GM18517 (cell line): ENCODE measurements around the gene UBE2H.
A peak's percentile ranks its signal among the peaks of the same experiment; 100 is the strongest.
"Not testable (repeated sequence)": the region's sequence is repeated elsewhere in the genome, so short reads cannot be mapped to it uniquely, and the experiment has no call there.

ENCODE experiments used
- ATAC-seq: cut with Tn5 transposase; IDR thresholded peaks from one replicate; pipeline ENCODE4 v1.9.1; 2021; ENCODE audit warnings: mild to moderate bottlenecking, moderate library complexity; ENCODE audit not compliant: unreplicated experiment

UBE2H gene

DNA sequence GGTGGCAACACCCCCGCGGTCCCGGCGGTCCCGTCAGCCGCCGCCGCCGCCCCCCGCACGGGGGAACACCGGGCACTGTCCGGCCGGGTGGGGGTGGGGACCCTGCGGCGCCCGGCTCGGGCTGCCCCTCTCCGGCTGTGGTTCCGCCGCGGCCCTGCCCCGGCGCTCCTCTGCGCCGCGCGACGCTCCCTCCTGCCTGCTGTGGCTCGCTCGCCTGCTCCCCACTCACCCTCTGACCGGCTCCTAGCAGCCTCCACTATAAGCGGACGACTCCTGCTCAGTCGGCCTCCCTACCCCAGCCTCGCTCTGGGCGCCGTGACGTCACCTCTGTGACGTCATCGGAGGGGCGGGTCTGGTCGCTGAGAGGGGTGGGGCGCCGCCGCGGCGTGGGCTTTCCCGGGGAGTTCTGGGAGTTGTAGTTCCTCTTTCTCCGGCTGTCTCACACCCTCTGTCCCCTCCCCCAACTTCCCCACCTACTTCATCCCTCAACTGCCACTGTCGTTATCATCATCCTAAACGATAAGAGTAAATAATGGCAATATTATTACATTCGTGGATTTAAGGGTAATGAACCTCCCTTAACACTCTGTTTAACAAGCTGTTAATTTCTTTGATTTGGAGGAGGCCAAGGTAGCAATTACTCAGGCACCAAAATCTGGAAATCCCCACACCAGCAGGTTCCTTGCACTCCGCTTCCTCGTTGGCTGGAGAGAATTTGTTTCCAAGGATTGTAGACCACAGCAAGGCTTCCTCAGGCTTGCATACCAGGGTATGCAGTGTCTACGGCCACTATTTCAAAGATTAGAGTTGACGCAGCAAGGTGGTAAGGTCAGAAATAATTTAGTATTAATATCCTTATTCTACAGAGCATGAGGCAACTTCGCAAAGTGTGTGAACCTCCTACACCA is at the start of gene UBE2H:
Gene UBE2H (minus strand): TSS at position 308 of the 908 bp plus-strand sequence. CDS start 405 bp downstream, outside the sequence.
- ATAC-seq: peak; percentile 45

DNA sequence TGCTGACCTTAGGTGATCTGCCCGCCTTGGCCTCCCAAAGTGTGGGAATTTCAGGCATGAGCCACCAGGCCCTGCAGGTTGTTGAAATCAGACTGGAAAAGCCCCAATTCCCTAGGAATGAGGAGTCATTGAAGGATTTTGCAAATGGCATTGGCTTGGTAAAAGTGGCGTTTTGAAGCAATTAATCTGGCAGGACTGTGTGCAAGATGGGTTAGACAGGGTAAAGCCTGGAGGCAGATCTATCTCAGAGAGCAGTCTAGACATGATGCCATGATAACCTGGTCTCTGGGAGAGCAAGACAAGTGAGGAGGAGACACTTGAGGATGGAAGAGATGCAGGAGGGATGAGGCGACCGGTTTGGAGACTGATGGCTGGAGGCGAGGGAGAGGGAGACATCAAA is 45.7 kb upstream of the UBE2H start:
- no peak for ATAC-seq

DNA sequence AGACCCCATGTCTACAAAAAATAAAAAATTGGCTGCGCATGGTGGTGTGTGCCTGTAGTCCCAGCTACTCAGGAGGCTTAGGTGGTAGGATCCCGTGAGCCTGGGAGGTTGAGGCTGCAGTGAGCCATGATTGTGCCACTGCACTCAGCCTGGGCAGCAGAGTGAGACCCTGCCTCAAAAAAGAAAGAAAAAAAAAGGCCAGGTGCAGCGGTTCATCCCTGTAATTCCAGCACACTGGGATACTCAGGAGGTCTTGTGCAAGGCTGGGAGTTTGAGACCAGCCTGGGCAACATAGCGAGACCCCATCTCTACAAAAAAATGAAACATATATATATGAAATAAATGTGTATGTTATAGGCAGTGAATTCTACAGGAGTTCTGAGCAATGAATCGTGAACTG is 44.5 kb upstream of the UBE2H start:
- ATAC-seq: no peak

DNA sequence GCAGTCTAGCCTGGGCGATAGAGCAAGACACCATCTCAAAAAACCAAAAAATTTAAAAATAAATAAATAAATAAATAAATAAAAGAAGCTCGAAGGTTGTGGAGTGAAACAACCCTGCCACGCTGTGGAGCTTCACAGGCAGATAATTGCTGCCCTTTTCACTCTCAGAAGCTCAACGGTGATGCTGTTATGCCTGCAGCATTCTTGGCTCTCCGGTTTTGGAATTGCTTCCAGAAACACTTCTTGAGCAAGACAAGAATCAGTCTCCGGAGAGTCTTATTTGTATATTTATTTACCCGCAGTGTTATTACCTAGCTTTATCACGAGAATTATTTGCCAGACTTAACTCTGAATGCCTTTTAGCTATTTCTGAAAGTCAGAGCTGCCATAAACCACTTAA is 40.5 kb upstream of the UBE2H start:
- no peak for ATAC-seq

DNA sequence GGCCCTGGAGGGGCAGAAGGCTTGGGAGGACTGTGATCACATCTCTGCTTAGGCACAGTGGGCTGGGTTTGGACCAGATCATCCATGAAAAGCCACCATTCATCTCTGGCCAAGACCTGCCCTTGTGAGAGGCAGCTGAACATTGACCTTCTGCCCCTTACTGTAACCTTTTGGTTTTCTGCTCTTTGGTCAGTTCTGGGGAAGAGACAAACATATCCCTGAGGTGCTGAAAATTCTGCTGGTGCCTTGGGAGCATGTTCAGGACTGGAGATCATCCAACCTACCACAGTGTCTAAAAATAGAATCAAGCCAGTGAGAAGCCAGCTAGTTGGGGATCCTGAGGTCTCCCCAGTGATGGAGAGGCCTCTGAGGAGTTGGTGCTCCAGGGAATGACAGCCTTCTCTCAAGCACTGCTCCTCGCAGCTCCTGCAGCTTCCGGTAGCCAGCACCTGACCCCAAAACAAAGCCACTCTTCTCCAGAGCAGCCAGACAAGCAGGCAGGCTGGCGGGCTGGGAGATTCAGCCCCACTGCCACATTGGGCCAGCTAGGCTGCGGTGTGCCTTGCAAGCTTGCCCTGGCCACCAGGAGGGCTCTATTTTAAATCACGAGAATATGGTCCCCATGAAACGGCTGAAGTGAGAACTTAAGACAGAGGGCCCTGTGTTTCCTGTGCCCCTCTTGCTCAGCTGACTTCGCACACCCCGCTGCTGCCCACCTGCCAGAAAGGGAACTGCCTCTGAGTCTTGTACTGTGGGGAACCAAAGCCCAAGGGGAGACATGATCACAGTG is 37.8 kb upstream of the UBE2H start:
- no peak for ATAC-seq

DNA sequence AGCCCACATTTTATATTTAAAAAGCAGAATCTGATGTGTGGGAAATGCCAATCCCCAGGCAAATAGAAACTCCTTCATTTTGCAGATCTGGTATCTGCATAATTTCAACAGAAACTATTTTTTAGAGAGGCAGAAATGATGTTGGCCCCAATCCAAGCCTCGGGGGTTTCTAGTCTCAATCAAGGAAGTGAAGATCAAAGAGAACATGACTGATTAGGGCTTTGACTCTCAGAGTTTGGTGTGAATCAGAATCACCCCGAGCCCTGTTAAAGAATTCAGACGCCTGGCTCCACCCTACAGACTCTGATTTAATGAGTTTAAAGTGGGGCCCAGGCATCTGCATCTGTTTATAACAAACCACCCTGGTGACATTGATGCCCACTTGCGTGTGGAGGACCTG is 36.7 kb upstream of the UBE2H start:
- ATAC-seq: no peak

DNA sequence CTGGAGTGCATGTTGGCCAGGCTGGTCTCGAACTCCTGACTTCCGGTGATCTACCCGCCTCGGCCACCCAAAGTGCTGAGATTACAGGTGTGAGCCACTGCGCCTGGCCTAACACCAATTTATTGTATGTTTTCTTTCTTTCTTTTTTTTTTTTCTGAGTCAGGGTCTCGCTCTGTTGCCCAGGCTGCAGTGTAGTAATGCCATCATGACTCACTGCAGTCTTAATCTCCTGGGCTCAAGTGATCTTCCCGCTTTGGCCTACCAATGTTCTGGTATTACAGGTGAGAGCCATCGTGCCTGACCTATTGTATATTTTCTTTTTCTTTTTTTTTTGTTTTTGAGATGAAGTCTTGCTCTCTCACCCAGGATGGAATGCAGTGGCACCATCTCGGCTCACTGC is 33.8 kb upstream of the UBE2H start:
- ATAC-seq: no peak

DNA sequence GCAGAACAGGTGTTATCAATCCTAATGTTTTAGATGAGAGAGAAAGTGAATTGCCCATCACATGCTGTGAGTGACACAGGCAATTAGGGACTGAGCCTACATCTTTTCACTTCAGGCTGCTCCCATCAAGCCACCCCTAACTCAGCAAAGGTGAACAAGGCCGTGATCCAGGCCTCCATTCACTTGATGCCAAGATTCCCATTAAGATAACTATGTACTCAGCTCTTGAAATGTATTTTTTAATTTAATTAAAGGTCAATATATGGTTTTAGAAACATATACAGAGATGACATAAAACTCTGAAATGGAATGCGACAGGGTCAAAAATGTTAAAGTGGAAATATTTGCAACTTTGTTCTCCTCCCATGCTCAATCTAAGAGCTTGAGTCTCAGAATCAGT is 27.9 kb upstream of the UBE2H start:
- no peak for ATAC-seq

DNA sequence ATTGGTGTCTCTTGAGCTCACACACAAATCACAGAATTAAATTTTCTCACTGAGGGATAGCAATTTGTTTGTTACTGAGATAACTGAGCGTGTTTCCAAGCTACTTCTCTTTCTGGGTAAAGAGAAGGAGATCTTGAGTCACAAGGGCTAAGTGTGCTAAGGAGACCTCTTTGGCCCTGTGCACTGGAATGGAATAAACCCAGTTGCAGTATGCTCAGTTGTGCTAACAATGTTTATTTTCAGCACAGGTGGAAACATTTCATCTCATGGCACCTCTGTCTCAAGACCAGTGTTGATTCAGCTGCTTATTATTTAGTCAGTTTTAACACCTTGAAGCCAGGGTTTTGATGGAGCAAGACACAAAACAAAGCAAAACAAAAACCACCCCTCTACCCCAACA is 22.5 kb upstream of the UBE2H start:
- no peak for ATAC-seq

DNA sequence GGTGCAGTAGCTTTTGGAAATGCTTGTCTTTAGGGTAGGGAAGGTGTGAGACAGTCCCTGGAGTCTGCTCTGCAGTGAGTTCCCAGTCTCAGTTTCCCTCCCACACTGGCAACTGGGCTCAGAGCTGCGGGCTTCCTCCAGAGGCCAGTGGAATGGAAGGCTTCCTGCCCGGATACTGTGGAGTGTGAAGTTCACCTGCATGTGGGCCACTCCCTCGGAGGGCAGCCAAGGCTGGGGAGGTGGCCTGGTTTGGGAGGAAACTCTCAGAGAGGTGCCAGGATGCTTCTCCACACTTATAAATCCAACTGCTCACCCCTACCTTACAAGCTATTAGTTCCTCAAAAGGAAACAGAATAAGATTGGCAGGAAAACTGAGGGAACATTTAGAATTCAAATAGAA is 18.1 kb upstream of the UBE2H start:
- ATAC-seq: no peak

DNA sequence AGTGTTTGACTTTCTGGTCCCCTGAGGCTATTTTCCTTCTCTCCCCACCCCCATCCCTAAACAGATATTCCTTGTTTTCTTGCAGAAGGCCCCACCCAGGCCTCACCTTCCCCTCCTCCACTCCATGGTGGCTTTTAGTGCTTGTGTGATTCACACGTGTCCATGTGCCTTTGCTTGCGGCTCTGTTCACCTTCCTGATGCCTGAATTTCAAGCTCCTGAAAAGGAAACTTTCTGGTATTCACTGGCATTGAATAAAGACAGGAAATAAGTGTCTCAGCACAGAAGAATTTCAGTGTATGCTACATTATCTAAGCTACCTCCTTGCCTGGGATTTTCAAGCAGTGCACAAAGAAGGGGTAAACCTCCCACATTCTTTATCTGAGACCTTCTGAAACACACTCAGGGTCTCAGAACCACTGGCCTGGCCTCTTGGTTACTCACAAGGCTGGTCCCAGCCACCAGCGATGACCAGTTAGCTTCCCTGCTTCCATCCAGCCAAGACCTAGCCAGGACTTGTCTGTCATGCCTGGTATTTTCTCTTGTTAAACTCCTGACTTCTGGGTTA is 17.2 kb upstream of the UBE2H start:
- no peak for ATAC-seq

DNA sequence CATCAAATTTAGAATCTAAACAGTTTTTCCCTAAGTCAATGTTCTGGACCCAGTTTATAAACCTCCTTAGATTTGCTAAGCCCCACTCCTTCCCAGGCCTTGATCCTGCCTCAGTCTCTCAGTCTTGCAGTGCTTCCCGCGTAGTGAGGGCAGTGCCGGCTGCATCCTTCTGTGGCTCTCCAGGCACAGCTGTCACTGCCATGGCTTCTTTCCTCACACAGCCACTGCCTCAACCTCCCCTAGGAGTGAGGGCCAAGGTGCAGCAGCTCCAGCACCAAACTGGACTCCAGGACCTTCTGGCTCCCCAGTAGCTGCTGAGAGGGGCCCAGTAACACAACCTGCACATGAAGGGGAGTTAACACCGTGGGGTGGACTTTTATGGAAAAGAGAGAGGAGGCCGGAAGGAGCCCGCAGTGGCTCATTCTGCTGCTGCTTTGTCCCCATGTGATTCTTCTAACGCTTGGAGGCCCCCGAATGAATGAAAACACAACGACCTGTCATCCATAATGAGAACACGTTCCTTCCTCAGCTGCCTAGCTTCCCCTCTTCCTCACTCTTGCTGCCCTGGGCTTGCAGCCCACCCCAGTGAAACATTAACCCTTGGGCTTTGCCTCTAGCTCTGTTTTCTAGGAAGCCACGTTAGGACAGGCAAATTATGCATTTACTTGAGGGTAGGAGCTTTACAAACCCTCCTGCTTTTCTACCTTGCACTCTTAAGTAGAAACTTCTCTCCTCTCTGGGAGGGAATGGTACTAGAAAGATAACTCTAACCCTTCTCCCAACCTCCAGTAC is 16.0 kb upstream of the UBE2H start:
- no peak for ATAC-seq

DNA sequence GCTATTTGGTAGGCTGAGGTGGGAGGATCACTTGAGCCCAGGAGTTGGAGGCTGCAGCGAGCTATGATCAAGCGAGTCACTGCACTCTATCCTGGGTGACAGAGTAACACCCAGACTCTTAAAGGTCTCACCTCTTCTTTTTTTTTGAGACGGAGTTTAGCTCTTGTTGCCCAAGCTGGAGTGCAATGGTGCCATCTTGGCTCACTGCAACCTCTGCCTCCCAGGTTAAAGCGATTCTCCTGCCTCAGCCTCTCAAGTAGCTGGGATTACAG is 7.4 kb upstream of the UBE2H start:
- ATAC-seq: not testable (repeated sequence)

DNA sequence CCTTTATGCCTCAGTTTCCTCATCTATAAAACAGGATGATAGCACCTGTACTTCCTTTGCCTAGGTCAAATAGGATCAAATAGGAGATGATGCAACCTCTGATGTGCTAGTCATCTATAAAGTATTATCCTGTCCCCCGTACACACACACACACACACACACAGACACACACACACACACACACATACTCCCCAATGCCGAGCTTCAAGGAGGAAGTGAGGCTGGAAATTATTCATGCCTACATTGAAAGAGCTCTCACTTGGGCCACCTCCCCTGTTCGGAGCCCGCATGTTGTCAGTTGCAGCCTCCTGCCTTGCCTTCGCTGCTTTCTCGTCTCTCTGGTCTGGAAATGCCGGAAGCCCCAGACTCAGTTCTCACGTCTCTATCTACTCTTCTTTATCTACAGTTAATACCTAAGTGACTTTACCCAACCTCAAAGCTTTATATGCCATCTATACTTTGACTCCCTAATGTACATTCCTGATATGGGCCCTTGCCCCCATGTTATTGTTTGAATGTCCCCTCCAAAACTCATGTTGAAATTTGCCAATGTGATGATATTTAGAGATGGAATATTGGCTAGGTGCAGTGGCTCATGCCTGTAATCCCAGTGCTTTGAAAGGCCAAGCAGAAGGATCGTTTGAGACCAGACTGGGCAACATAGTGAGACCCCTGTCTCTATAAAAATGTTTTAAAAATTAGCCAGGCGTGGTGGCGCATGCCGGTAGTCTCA is 6.9 kb upstream of the UBE2H start:
- ATAC-seq: no peak

DNA sequence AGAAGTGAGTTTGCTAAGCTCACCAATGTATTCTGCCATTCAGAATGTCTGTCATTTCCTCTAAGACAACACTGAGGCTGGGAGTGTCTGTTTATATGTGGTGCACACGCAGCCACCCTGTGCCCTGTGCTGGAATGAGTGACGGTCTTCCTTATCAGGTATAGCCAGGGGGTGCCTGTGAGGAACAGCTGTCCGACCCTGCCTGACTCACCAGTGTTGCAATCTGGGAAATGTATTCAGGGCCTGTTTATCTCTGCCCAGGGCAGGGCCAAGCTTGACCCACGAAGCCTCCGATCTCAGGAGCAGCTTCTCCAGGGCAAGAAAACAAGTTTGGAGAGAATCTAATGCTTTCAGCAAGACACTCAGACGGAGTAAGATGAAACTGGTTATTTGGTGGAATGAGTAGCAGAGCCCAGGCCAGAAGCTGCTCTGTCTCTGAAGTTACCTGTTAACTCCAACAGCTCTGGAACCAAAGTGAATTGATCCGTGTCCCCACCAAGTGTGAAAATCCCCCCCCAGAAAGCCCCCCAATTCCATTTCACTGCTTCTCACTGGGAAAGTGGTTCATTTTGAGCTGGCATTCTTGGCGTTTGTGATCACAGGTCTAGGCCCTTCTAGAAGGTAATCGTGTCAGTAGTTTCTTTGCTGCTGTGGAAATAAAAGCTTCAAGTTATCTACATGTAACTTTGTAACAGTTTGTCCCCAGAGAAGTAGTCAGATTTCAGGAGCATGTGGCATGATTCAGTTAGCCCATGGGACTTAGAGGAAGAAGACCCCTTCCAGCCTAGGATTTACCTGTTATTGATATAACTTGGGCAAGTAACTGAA is 6.1 kb upstream of the UBE2H start:
- no peak for ATAC-seq

DNA sequence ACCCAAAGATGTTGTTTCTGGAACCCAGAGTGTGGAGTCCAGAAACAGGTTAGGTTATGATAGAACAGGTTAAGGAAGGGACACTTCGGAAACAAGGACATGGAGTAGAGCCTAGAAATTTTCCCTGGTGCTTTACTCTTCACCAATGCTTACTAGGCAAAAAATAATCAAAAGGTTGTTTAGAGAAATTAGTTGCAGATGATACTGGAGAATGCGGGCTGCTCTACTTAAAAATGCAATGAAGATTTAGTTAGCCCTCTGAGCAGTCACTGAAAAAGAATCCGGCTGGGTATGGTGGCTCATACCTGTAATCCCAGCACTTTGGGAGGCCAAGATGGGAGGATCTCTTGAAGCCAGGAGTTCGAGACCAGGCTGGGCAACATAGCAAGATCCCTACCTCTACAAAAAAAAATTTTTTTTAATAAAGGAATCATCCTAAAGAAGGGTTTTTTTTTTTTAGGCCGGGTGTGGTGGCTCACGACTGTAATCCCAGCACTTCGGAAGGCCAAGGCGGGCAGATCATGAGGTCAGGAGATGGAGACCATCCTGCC is 3.3 kb upstream of the UBE2H start:
- no peak for ATAC-seq

DNA sequence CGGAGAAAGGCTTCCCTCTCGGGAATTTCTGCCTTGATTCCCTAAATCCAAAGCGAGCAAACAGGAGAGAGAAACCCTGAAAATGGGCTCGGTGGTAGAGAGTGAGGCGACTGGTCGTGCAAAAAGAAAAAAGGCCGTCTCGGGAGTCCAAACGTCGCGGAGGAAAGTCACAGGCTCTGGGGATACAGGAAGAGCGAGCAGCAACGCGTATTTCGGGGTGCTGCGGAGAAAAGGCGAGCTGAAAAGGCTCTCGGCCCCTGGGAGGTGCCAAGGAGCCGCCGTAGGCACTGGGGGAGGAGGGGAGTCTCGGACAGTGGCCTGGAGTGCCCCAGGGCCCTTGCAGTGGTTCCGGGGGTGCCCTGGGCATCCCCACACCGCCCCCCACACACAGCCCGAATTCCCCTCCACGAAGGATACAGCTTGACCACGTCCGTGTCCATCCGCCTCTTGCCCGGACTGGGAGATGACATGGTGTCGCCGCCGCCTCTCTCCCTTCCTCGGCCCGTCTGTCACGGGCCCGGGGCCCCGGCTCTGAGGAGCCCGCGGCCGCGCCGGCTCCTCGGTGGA is 591 bp downstream of the UBE2H start:
- ATAC-seq: peak; percentile 26

DNA sequence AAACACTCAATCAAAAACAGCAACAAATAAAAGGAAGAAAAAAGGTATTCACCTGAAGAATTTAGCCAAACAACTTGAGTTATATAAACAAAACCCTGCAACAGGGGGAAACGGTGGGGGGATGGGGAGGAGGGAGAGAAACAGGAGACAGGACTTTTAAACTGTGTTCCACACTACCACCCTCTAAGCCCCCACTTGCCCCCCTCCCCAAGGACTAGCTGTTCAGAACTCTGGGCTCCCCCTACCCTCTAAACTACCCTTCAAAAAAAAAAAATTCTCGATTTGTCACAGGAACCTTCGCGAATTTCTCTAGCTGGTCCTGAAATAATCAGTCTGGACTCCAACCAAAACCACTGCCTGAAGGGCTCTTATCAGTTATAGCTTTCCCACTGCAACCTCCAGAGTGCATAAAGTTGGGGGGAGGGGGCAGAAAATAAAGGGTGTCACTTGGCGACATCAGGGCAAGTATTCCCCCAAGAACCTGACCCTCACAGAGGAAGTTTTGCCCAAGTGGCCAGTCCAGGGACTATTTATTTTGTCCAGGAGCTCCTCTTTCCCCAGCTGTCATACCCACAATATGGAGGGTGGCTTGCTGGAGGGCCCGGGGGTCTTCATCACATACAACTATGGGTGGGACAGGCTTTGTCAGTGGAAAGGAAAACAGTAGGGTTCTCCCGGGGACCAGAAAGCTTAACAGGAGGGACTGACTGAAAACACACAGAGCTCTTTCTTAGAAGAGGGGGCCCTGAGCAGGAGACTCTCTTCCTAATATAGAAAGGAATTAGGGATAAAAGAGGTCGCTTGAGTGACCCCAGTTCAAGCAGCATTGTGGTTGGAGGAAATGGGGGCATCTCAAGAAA is 1.3 kb downstream of the UBE2H start:
- ATAC-seq: no peak
